HK-2 (cell line): Measurements from ENCODE around the gene NPR2.

Experiments
- DNase-seq: peaks from one replicate; pipeline ENCODE4 v3.0.0-alpha.2; 2018; ENCODE audit not compliant: unreplicated experiment

The NPR2 gene

DNA sequence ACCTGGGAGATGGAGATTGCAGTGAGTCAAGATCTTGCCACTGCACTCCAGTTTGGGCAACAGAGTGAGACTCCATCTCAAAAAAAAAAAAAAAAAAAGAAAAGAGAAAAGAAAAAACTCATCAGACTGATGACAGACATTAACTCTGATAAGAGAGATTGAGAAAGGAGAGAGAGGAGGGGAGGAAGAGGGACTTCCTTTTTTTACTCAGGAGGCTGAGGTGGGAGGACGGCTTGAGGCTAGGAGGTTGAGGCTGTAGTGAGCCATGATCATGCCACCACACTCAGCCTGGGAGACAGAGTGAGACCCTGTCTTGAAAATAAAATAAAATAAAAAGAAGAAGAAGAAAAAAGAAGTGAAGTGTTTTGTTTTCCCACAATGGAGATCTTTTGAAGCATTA is 27.6 kb upstream of the NPR2 start:
- DNase-seq, result no peak

GRCh38 chr9:35766997-35767396 is 24.4 kb upstream of the NPR2 start:
- no peak for DNase-seq

DNA sequence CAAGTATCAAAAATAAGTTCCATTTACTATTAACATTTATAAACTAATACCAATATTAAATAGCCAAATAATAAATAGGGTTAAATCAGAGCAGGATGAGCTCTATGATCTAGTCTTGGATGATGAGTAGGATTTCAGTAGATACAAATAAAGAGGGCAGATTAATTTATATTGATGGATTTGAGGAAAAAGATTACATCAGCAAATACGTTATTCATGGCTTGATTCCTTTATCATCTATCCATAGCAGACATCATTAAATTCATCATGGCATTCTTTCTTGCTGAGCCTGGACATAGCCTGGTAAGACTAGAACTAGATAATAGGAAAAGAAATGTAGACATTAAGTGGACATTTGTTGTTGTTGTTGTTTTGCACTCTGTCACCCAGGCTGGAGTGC is 23.9 kb upstream of the NPR2 start:
- DNase-seq, result no peak

DNA sequence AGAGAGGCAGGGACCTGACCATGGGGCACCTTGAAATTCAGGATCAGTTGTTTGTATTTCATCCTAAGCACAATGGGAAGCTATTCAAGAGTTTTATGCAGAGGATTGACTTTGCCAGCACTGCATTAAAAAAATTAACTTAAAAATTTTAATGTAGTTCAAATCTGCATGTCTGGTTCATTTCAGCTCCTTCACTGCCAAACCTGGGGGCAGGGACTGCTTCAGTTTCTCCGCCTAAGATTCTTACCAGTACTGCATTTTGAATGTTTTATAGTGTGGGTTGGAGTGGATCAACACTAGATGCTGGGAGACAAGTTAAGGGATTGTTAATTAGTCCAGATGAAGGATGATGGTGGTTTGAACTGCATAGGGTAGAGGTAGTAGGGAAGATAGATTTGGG is 21.6 kb upstream of the NPR2 start:
- no peak for DNase-seq

- DNase-seq, result no peak
These were observed 20.3 kb upstream of the NPR2 start for GRCh38 chr9:35771075-35771433.

DNA sequence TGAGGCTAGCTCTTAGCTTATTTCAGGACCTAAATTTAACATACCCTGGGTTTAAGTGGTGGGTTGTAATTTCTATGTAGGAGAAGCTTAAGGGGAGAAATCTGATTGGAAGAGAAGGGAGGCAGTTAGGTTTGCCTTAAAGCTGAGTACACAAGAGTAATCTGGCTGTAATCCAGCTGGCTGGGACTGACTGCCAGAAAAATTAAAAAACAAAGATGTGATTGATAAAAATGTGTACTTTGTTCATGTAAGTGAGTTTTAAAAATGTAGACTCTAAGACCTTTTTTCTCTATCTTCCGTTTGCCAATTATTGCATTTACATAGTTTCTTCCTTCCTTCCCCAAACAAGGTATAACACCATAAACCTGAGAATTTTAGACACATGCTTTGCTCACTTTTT is 19.9 kb upstream of the NPR2 start:
- DNase-seq, result no peak

DNA sequence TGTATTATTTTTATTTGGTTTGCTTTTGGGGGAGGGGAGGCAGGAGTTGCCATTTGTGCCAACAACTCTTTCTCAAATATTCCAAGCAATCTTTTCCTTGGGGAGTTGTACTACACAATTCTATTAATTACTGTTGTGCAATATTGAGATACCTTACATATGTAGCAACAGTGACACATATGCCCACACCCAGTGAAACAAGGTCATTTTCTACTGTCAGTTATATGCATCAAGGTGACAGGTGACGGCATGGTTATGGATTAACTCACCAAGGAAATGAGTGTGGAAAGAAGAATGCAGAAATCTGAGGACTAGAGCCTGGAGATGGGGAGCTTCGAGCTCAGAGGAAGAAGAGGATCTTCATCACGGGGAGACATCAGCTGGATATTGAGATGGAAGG is 19.4 kb upstream of the NPR2 start:
- no peak for DNase-seq

DNA sequence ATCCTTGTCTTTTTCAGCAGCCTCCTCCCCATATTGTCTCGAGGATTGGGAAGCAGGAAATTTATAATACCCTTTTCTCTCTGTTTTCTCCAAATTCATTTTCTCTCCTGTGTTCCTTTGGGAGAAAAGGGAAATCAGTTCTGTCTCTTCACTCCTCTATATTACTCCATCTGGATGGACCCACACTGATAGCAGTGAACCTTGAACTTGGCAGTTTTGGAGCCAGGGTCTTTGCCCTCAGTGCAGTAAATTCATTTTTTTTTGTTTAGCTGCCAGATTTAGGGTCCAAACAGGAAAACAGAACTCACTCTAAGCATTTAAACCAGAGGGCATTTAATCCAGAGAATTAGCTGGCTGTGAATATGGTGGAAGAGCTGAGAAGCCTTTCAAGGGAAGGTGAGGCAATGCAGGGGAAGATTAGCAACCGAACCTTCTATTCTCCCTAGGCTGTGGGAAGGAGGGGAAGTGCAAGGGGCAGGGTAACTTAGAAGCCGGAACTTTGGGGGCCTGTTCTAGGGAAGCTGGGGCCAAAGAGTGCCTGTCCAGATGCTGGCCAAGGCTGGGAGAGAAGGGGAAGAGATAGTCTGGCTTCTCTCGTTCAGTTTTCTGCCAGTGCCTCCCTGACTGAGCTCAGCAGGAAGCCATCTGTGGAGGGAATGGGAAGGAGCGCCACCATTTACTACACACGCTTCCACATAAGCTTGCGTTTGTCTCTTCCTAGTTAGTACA is 16.3 kb upstream of the NPR2 start:
- no peak for DNase-seq

DNA sequence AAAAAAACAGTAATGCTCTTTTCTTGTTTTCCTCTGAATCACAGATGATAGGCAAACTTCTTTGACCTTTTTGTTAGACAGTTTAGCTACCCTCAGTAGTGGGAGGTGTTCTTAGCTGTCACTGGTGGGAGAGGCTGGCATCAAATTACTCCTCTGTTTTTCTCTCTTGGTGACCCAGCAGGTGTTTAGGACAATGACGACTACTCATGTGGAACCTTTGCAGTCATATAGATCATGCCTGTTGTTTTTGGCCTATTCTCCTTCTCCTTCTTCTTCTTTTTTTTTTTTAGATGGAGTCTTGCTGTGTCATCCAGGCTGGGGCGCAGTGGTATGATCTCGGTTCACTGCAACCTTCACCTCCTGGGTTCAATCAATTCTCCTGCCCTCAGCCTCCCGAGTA is 15.4 kb upstream of the NPR2 start:
- DNase-seq, result no peak

GRCh38 chr9:35778496-35778895 is 12.9 kb upstream of the NPR2 start:
- DNase-seq, result no peak

DNA sequence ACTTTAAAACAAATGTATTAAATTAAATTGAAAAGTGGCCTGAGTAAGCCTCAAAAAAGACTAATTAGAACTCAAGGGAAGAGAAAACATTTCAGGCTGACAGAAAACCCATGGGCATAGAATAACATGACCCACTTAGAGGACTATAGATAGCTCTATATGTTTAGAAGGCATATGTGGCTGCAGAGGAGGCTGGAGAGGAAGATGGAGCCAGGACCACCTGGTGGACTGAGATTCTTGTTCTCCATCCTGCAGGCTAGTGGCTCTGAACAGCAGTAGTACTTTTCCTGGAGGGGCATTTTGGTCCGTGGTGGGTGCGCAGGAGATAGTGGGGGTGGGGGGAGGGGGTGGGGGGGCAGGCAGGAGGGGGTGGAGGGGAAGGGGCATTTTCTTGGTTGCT is 10.3 kb upstream of the NPR2 start:
- DNase-seq, result no peak

DNA sequence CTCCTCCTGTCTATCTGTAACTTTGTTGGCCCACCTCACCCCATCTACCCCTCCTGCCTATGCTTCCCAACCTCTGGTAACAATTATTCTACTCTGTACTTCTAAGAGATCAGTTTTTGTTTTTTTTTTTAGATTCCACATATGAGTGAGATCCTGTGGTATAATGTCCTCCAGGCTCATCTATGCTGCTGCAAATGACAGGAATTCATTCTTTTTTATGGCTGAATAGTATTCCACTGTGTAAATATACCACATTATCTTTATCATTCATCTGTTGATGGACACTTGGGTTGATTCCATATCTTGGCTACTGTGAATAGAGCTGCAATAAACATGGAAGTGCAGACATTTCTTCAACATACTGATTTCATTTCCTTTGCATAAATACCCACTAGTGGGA is 8.0 kb upstream of the NPR2 start:
- no peak for DNase-seq

GRCh38 chr9:35789541-35789940 is 1.9 kb upstream of the NPR2 start:
- no peak for DNase-seq

DNA sequence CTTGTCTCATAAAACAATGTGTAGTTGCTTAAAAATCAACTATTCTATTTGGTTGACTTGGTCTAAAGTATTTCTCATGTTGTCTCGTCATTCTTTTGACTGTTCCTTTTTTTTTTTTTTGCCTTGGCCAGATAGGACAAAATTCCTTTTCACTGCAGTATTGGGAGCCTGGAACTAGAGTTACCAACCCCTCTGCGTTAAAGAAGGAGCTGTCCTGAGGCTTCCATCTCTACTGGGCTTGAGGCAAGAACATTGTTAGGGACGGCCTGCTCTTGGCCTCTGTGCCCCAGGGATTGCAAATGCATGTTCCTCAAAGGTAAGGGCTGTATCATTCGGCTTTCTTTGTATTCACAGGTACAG is 1.4 kb upstream of the NPR2 start:
- no peak for DNase-seq

GRCh38 chr9:35790385-35791296 is 750 bp upstream of the NPR2 start:
- peak; percentile 44 for DNase-seq

GRCh38 chr9:35792024-35792813 is 828 bp downstream of the NPR2 start:
- DNase-seq, result no peak

- no peak for DNase-seq
These were observed 1.4 kb downstream of the NPR2 start for GRCh38 chr9:35792826-35793225.

- no peak for DNase-seq
These were observed 2.1 kb downstream of the NPR2 start for GRCh38 chr9:35793461-35793860.

DNA sequence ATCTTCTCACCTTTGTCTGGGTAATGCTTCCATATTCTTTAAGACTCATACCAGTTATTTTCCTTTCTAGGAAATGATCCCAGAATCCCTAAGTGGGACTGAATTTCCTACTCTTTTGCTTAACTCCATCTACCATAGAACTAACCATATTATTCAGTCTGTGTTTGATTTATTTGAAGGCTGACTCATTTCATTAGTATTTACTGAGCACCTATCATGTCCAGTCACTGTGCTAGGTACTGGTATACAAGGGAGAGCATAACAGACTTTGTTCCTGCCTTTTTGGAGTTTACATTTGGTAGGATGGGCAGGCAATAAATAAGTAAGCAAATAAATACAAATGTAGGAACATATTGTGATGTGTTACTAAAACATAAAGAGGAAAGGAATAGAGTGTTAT is 4.3 kb downstream of the NPR2 start:
- DNase-seq, result no peak

DNA sequence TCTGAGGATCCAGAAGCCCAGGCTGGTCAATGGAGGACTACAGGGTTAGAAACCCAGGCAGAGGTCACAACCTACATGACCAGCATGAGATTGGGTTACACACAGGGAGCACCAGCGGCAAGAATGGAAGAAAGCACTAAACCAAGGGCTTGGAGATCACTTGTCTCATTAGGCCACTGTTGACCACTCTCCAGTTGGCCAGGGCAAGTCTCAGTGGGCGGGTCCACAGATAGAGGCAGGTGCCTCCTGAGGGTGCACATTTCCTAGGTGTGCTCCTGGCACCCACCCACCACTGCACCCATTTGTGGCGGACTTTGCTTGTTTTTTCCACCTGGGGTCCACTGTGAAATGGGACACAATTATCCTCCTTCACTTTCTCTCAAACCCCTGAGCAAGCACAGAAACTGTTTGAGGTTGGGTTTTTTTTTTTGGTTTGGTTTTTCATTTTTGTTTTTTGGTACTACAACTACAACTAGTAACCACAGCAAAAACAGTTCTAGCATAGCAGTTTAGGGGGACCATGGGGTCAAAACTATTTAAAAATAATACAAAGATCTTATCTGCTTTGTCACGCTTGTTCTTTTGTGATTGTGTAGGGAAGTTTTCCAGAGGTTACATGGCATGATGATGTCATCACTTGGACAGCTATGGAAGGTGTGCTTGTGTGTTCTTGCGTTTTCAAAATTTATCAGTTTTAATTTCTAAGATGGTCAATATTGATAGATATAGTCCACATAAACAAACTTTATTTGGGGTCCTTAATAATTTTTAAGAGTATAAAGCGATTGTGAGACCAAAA is 6.1 kb downstream of the NPR2 start:
- no peak for DNase-seq

GRCh38 chr9:35798658-35799374 is 7.4 kb downstream of the NPR2 start:
- peak; percentile 58 for DNase-seq
